ENCODE data around the gene PARD3. TPM values are rescaled to one million over a fixed set of nuclear protein-coding genes. Genes with fewer than 3 reads are reported as not detected.
A peak's percentile ranks its signal among the peaks of the same experiment; 100 is the strongest.

The PARD3 gene
- total RNA-seq, 1 experiment from 2014 or later: 46.3 TPM

GRCh38 chr10:34407324-34407805 lies 407.7 kb downstream of the PARD3 start:
- ChIA-PET POLR2A (interaction anchor here (0.7 kb wide), 1 partner anchor 10 kb away, joined by 3 read pairs; no protein-coding TSS in a partner anchor), RAD21 (ENCODE audit: low non-redundant PET in 1 of 2, low total read pairs in 2 of 2, uncharacterized antibody in 2 of 2, unreplicated experiment in 2 of 2) (no interaction called here), CTCF (no interaction called here)
- intact Hi-C loops (cut with micrococcal nuclease): loop anchor here (10.0 kb wide), 1 partner anchor 227 kb away; no protein-coding TSS in a partner anchor
- Histone ChIP-seq H3K4me1 (ENCODE audit: control insufficient read depth in 1 of 2, insufficient read depth in 2 of 2, low read length in 2 of 2) (peaks cover 34 to 51% of the 10 kb centered on the region in 2 experiments), H4K20me1 (ENCODE audit: insufficient read depth) (no peaks in the 10 kb centered on the region), H3K27ac (ENCODE audit: low read depth, low read length) (no peak overlapping the region), H3K4me3 (replicated peaks in 1 of 2; ENCODE audit: low read depth in 1 of 2, low read length in 2 of 2) (no peak overlapping the region; a peak in 1 of 4 replicates), H3K36me3 (ENCODE audit: control insufficient read depth in 1 of 2, insufficient read depth in 2 of 2, low read length in 2 of 2) (no peaks in the 10 kb centered on the region), H3K9me2 (ENCODE audit: insufficient read depth) (no peaks in the 10 kb centered on the region), H3K79me2 (ENCODE audit: insufficient read depth, low read length) (no peaks in the 10 kb centered on the region), H3K4me2 (ENCODE audit: low read length) (peak overlapping the region; percentile 60), H3K9ac (ENCODE audit: low read length) (peak overlapping the region; percentile 22), H3K9me3 (ENCODE audit: control insufficient read depth in 1 of 2, insufficient read depth in 1 of 2, low read depth in 1 of 2, low read length in 2 of 2) (no peaks in the 10 kb centered on the region), H2AFZ (ENCODE audit: low read depth, low read length, poor library complexity, severe bottlenecking) (no peak overlapping the region), H3K27me3 (ENCODE audit: insufficient read depth, low read length) (no peaks in the 10 kb centered on the region)
- no peak for TF ChIP-seq ZNF274 (IDR thresholded peaks at IDR 0.05; ENCODE audit: low read depth, low read length)
- no peak for TF ChIP-seq EZH2phosphoT487 (IDR thresholded peaks at IDR 0.05; ENCODE audit: borderline replicate concordance)
- no peak for TF ChIP-seq EGR1 (IDR thresholded peaks at IDR 0.05; ENCODE audit: low read depth)
- no peak for TF ChIP-seq POLR2A (IDR thresholded peaks at IDR 0.05; ENCODE audit: borderline replicate concordance, extremely low read depth, insufficient read depth, insufficient read length)
- no peak for TF ChIP-seq SIN3A (IDR thresholded peaks at IDR 0.05; ENCODE audit: low read depth)
- TF ChIP-seq CBX3 (IDR thresholded peaks at IDR 0.05; ENCODE audit: low read depth): no peak
- peak; percentile 17; the same call in 1 of the 2 replicates for TF ChIP-seq ELF1 (IDR thresholded peaks at IDR 0.05; ENCODE audit: borderline replicate concordance, low read depth)
- TF ChIP-seq POLR2AphosphoS5 (IDR thresholded peaks at IDR 0.05; ENCODE audit: low read depth, low read length): no peak
- no peak for TF ChIP-seq TCF7L2 (IDR thresholded peaks at IDR 0.05; ENCODE audit: borderline replicate concordance, extremely low read depth, insufficient read depth, insufficient read length)
- no peak for TF ChIP-seq EZH2 (IDR thresholded peaks at IDR 0.05)
- no peak for TF ChIP-seq FOSL1 (IDR thresholded peaks at IDR 0.05; ENCODE audit: low read depth)
- TF ChIP-seq YY1 (IDR thresholded peaks at IDR 0.05; ENCODE audit: extremely low read depth, insufficient replicate concordance, low read depth, low read length): no peak
- TF ChIP-seq SP1 (IDR thresholded peaks at IDR 0.05; ENCODE audit: low read depth): 0 out of 2 replicates have a peak, but pooled peaks have one; percentile 8
- peak; percentile 10; the same call in 1 of the 2 replicates for TF ChIP-seq CEBPB (IDR thresholded peaks at IDR 0.05; ENCODE audit: low read depth)
- peak; percentile 35 for TF ChIP-seq MAX (IDR thresholded peaks at IDR 0.05)
- no peak for TF ChIP-seq CTCF (IDR thresholded peaks at IDR 0.05 in 2 of 3, conservative IDR thresholded peaks at IDR 0.05 in 1 of 3; ENCODE audit: borderline replicate concordance in 1 of 3, insufficient read depth in 1 of 3, low read depth in 2 of 3, low read length in 2 of 3)
- no peak for TF ChIP-seq ZBTB33 (IDR thresholded peaks at IDR 0.05; ENCODE audit: extremely low read depth, insufficient replicate concordance, low read length)
- ATAC-seq (peak; percentile 44), DNase-seq (ENCODE audit: low read depth, low spot score) (no peak)
- BruUV-seq (replicated peaks): no TSS peak

Data from HCT116 (cell line).